Activated naive CD8-positive, alpha-beta T cell treated with anti-CD3 and anti-CD28 coated beads, Interleukin-2, amount 50 U/mL, for 24 hours (primary cell): ENCODE data around the gene APOB.

Source experiments
- ATAC-seq: fragments of 150-1000 bp; cut with Tn5 transposase; one replicate; pipeline ENCODE4 v1.10.0; 2021
- DNase-seq: peaks from one replicate; pipeline ENCODE4 v3.0.0; 2021
- H3K27ac Mint-ChIP-seq: one replicate; pipeline ENCODE4 v1.8.0; 2021; ENCODE audit warnings: mild to moderate bottlenecking, mixed read lengths
- H3K27me3 Mint-ChIP-seq: one replicate; pipeline ENCODE4 v1.8.0; 2021; ENCODE audit warnings: mixed read lengths
- H3K36me3 Mint-ChIP-seq: one replicate; pipeline ENCODE4 v1.8.0; 2021; ENCODE audit warnings: low read depth, mixed read lengths
- H3K4me1 Mint-ChIP-seq: one replicate; pipeline ENCODE4 v1.8.0; 2021; ENCODE audit warnings: mixed read lengths
- H3K4me3 Mint-ChIP-seq: one replicate; pipeline ENCODE4 v1.8.0; 2021; ENCODE audit warnings: mild to moderate bottlenecking, moderate library complexity, mixed read lengths
- H3K9me3 Mint-ChIP-seq: one replicate; pipeline ENCODE4 v1.8.0; 2021; ENCODE audit warnings: mixed read lengths

Gene APOB

GRCh38 chr2:21043744-21044532 is at the start of gene APOB:
Gene APOB, minus strand, starts transcription at chr2:21044073. Its CDS starts 128 bp downstream, at chr2:21043945.
- Mint-ChIP-seq H3K4me3 (no peak within 1 kb of the TSS), H3K27ac (no peak within 1 kb of the TSS), H3K9me3 (no peaks in the 10 kb centered on the region), H3K27me3 (peaks cover 14% of the 10 kb centered on the region), H3K36me3 (no peaks in the 10 kb centered on the region), H3K4me1 (peaks cover 3% of the 10 kb centered on the region)
- no peak for DNase-seq
- no peak for ATAC-seq

- Mint-ChIP-seq H3K27ac (no peak overlapping the region), H3K4me1 (no peaks in the 10 kb centered on the region), H3K36me3 (no peaks in the 10 kb centered on the region), H3K4me3 (no peak overlapping the region), H3K9me3 (no peaks in the 10 kb centered on the region), H3K27me3 (peaks cover 2% of the 10 kb centered on the region)
- DNase-seq: no peak
- ATAC-seq: no peak
Observed at GRCh38 chr2:21092308-21092869, 48.5 kb upstream of the APOB start.

DNA sequence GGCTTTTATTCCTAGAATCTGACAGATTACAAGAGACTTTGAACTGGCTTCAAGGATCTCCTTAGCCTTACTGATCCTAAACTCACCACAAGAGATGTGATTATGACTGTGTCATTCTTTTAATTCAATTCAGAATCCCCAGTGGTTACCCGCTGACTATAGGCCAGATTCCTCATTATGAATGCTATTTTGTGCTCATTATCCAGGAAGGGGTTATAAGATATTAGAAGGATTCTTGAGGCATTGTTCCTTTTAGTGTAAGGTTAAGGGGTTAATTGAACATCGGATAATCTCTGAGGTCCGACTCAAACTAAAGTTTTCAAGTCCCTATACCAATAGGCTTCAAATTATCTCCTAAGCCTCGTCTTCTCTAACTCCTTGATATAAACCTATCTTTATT is 40.5 kb upstream of the APOB start:
- no peaks in the 10 kb centered on the region for H3K27me3 Mint-ChIP-seq
- H3K9me3 Mint-ChIP-seq: no peaks in the 10 kb centered on the region
- no peak overlapping the region for H3K4me3 Mint-ChIP-seq
- ATAC-seq: no peak
- no peaks in the 10 kb centered on the region for H3K36me3 Mint-ChIP-seq
- H3K27ac Mint-ChIP-seq: no peak overlapping the region
- H3K4me1 Mint-ChIP-seq: no peaks in the 10 kb centered on the region
- DNase-seq: no peak

- Mint-ChIP-seq H3K4me3 (no peak overlapping the region), H3K4me1 (no peaks in the 10 kb centered on the region), H3K27ac (no peak overlapping the region), H3K36me3 (no peaks in the 10 kb centered on the region), H3K27me3 (peaks cover 3% of the 10 kb centered on the region), H3K9me3 (peaks cover 1% of the 10 kb centered on the region)
- DNase-seq (no peak), ATAC-seq (no peak)
Observed at GRCh38 chr2:21083482-21083881, 39.6 kb upstream of the APOB start.

- no peaks in the 10 kb centered on the region for H3K4me1 Mint-ChIP-seq
- DNase-seq: no peak
- no peak overlapping the region for H3K27ac Mint-ChIP-seq
- H3K27me3 Mint-ChIP-seq: peaks cover 5% of the 10 kb centered on the region
- H3K9me3 Mint-ChIP-seq: peaks cover 5% of the 10 kb centered on the region
- no peaks in the 10 kb centered on the region for H3K36me3 Mint-ChIP-seq
- no peak for ATAC-seq
- no peak overlapping the region for H3K4me3 Mint-ChIP-seq
Observed at GRCh38 chr2:21078296-21078695, 34.4 kb upstream of the APOB start.

GRCh38 chr2:21072477-21073242 is 28.8 kb upstream of the APOB start:
- no peak overlapping the region for H3K4me3 Mint-ChIP-seq
- no peaks in the 10 kb centered on the region for H3K4me1 Mint-ChIP-seq

GRCh38 chr2:21070341-21071257 is 26.7 kb upstream of the APOB start:
- no peaks in the 10 kb centered on the region for H3K36me3 Mint-ChIP-seq
- ATAC-seq (no peak), DNase-seq (no peak)
- H3K4me3 Mint-ChIP-seq: no peak overlapping the region
- no peaks in the 10 kb centered on the region for H3K9me3 Mint-ChIP-seq
- H3K27ac Mint-ChIP-seq: no peak overlapping the region
- H3K27me3 Mint-ChIP-seq: peaks cover 10% of the 10 kb centered on the region
- no peaks in the 10 kb centered on the region for H3K4me1 Mint-ChIP-seq

More at GRCh38 chr2:21072477-21073242, 28.8 kb upstream of the APOB start:
- DNase-seq (no peak), ATAC-seq (no peak)
- Mint-ChIP-seq H3K9me3 (no peaks in the 10 kb centered on the region), H3K27ac (no peak overlapping the region), H3K27me3 (peaks cover 6% of the 10 kb centered on the region), H3K36me3 (no peaks in the 10 kb centered on the region)

- ATAC-seq (no peak), DNase-seq (no peak)
- Mint-ChIP-seq H3K27me3 (peaks cover 11% of the 10 kb centered on the region), H3K27ac (no peak overlapping the region), H3K4me3 (no peak overlapping the region), H3K36me3 (no peaks in the 10 kb centered on the region), H3K9me3 (no peaks in the 10 kb centered on the region), H3K4me1 (no peaks in the 10 kb centered on the region)
Observed at GRCh38 chr2:21069746-21070340, 26.0 kb upstream of the APOB start.

GRCh38 chr2:21067859-21068537 is 24.1 kb upstream of the APOB start:
- DNase-seq (no peak), ATAC-seq (no peak)
- H3K36me3 Mint-ChIP-seq: no peaks in the 10 kb centered on the region
- H3K27ac Mint-ChIP-seq: no peak overlapping the region
- no peaks in the 10 kb centered on the region for H3K9me3 Mint-ChIP-seq
- H3K27me3 Mint-ChIP-seq: peaks cover 11% of the 10 kb centered on the region
- no peak overlapping the region for H3K4me3 Mint-ChIP-seq
- no peaks in the 10 kb centered on the region for H3K4me1 Mint-ChIP-seq

DNA sequence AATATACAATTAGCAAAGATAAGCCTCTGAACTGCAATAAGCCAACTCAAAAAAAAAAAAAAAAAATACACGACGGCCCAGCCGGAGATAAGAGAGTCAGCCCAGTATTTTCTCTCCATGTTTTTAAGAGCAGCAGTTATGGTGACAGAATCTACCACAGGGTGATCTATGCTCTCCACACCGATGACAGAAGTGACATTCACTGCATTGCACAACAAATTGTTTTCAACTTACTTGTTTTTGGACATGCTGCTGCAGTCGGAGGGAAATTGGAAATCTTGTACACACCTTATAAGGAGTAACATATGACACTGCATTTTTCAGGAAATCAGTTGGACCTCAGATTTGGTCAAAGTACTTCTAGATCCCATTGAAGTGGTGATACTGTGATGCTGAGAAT is 23.3 kb upstream of the APOB start:
- Mint-ChIP-seq H3K27me3 (peaks cover 11% of the 10 kb centered on the region), H3K4me3 (no peak overlapping the region), H3K27ac (no peak overlapping the region), H3K36me3 (no peaks in the 10 kb centered on the region), H3K9me3 (no peaks in the 10 kb centered on the region), H3K4me1 (no peaks in the 10 kb centered on the region)
- ATAC-seq: no peak
- no peak for DNase-seq

DNA sequence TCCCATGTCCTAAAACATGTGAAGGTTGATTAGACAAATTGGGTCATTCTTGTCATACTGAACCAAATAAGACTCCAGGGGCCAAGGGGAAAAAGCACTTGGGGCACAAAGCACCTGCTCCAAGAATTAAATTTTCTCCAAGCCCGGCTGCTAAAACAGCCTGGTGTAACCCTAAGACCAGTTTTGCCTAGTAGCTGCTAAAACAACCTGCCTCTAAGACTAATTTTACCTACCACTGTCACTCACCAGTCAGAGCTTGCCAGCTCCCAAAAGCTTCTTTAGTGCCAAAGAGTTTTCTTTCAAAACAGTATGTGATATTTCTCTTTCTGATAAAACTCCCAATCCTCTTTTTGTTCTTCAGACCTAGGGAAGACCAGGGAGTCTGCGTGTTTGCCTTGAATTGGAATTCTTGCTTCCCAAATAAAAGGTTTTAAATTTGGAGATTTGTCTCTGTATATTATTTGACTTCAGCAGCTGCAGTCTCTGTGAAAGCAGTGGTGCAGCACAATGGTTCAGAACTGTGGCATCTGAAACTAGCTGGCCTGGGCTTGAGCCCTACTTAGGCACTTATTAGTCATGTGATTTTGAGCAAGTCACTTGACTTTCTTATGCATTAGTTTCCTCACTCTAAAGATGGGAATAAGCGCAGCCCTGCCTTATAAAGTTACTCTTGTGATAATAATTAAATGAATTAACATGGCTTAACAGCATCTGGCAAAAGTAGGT is 16.2 kb upstream of the APOB start:
- H3K27me3 Mint-ChIP-seq: no peaks in the 10 kb centered on the region
- DNase-seq: no peak
- H3K36me3 Mint-ChIP-seq: no peaks in the 10 kb centered on the region
- no peaks in the 10 kb centered on the region for H3K9me3 Mint-ChIP-seq
- no peak overlapping the region for H3K27ac Mint-ChIP-seq
- no peaks in the 10 kb centered on the region for H3K4me1 Mint-ChIP-seq
- no peak overlapping the region for H3K4me3 Mint-ChIP-seq
- no peak for ATAC-seq

DNA sequence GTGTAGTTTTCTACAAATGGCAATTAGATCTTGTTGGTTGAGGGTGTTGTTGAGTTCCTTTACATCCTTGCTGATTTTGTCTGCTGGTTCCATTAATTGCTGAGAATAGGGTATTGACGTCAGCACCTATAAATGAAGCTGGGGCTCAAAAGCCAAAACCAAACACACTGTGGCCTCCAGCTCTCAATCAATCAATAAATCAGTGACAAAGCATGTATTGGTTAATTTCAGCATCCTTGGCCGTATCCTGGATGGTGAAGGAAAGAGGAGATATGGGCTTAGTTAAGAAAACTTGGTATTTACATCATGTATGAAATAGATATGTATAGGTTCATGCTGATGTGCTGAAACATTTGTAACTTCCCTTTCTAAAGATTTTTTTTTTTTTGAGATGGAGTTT is 13.2 kb upstream of the APOB start:
- H3K9me3 Mint-ChIP-seq: no peaks in the 10 kb centered on the region
- no peaks in the 10 kb centered on the region for H3K4me1 Mint-ChIP-seq
- no peak overlapping the region for H3K27ac Mint-ChIP-seq
- no peak for ATAC-seq
- no peak for DNase-seq
- H3K27me3 Mint-ChIP-seq: no peaks in the 10 kb centered on the region
- no peak overlapping the region for H3K4me3 Mint-ChIP-seq
- no peaks in the 10 kb centered on the region for H3K36me3 Mint-ChIP-seq
